ENCODE measurements around the gene RGS9BP.
"Not testable (repeated sequence)": the region's sequence is repeated elsewhere in the genome, so short reads cannot be mapped to it uniquely, and the experiment has no call there.

The RGS9BP gene

GRCh38 chr19:32671883-32672593 is 3.6 kb upstream of the RGS9BP start:
- DNase-seq (ENCODE audit: low read depth in 2 of 2) = no peak

- no peak for DNase-seq (ENCODE audit: low read depth in 2 of 2)
Measured at GRCh38 chr19:32672841-32673240, 2.8 kb upstream of the RGS9BP start.

- DNase-seq (ENCODE audit: low read depth in 2 of 2) = no peak
Measured at GRCh38 chr19:32673573-32673972, 2.1 kb upstream of the RGS9BP start.

DNA sequence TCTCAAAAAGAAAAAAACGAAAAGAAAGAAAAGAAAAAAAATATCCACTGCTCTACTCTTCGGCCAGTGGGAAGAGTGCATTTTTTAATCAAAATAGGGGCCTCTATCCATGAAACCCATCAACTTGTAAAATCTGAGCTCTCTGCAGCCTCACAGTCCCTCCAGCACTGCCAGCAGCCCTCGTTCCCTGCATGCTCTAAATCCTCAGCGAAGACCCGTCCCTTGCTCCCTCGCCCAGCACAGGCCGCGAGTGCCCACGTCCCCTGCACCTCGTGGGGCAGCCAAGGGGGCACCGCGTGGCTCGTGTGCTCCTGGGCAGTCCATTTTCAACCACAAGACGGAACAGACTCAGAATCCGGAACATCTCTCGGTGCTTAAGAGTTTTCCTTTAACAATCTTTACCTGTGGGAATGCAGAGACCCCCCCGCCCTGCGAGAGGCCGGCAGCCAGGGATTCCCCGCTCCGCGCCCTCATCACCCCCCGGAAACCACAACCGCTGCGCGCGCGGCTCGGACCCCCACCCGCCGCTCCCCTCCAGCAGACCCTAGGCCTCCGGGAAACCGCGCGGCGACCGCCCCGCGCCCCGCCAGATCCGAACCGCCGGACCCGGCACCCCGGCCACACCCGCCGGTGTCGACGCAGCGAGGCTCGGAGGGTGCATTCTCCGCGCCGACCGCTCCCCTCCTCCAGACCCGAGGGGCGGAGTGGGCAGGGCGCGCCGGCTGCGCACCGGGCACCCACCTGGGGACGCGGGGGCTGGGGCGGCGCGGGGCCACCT is 1.3 kb upstream of the RGS9BP start:
- no peak for DNase-seq (ENCODE audit: low read depth in 2 of 2)

- DNase-seq (ENCODE audit: low read depth in 2 of 2) = peak; percentile 93 to 96
Measured at GRCh38 chr19:32674931-32675719, 523 bp upstream of the RGS9BP start, which contains the start of gene ANKRD27. ANKRD27 (minus strand) TSS chr19:32675180; CDS start chr19:32659015, 16,165 bp downstream.

DNA sequence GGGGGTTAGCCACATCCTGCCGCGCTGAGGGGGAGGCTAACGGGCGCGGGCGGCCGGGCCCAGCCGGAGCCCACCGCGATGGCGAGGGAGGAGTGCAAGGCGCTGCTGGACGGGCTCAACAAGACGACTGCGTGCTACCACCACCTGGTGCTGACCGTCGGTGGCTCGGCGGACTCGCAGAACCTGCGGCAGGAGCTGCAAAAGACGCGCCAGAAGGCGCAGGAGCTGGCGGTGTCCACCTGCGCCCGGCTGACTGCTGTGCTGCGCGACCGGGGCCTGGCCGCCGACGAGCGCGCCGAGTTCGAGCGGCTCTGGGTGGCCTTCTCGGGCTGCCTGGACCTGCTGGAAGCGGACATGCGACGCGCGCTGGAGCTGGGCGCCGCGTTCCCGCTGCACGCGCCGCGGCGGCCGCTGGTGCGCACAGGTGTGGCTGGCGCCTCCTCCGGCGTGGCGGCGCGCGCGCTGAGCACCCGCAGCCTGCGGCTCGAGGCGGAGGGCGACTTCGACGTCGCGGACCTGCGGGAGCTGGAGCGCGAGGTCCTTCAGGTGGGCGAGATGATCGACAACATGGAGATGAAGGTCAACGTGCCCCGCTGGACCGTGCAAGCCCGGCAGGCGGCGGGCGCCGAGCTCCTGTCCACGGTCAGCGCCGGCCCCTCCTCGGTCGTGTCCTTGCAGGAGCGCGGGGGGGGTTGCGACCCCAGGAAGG is 692 bp downstream of the RGS9BP start:
- no peak for DNase-seq (ENCODE audit: low read depth in 2 of 2)

GRCh38 chr19:32676895-32677359 is 1.3 kb downstream of the RGS9BP start:
- DNase-seq (ENCODE audit: low read depth in 2 of 2) = no peak

GRCh38 chr19:32677657-32678056 is 2.0 kb downstream of the RGS9BP start:
- no peak for DNase-seq (ENCODE audit: low read depth in 2 of 2)

DNA sequence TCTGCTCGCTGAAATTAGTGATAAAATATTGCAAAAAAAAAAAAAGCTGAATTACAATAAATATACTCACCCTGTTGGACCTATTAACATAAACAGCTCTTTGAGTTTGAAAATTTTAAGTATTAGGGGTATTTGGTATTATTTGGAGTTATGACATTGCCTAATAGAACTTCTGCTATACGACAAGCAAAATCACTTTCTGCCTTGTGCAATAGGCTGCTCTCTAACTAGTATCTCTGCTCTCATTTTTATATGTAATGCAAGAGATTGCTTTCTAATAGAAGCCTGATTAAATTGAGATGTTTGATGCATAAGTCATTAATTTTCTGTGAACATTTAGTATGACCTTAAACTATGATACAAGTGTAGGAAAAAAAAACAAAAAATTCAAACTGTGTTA is 5.3 kb downstream of the RGS9BP start:
- no peak for DNase-seq (ENCODE audit: low read depth in 2 of 2)

DNA sequence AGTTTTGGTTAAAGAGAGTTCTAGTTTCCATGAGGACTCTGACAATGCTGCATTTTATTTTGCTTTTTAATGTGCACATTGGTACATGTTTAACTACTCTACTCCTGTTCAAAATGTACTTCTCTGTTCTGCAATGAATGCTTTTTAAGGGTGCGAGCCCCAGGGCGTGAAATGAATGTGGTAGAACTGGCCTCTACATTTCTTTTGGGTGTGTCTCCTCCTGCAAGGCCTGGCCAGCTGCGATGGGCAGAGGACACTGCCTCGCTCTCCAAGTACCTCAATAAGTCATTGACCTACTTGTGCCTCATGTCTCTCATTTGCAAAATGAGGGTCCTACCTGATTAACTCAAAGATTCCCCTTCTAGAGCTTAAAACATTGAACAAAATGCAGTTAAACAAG is 6.7 kb downstream of the RGS9BP start:
- DNase-seq (ENCODE audit: low read depth in 2 of 2) = no peak

- no peak for DNase-seq (ENCODE audit: low read depth in 2 of 2)
Measured at GRCh38 chr19:32686847-32687475, 11.3 kb downstream of the RGS9BP start.

- DNase-seq (ENCODE audit: low read depth in 2 of 2) = no peak
Measured at GRCh38 chr19:32687681-32688080, 12.0 kb downstream of the RGS9BP start.

DNA sequence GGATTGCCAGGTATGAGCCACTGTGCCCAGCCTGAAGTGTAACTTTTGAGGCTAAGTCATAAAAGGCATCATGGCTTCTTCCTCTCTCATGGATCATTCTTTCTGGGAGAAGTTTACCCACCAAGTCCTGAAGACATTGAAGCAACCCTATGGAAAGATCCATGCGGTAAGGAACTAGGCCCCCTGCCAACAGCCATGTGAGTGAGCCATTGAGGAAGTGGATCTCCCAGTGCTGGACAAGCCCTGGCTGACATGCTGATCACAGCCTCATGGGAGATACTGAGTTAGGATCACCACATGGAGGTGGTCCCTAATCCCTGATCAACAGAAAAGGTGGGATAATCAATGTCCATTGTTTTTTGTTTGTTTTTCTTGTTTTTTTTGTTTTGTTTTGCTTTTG is 12.7 kb downstream of the RGS9BP start:
- no peak for DNase-seq (ENCODE audit: low read depth in 2 of 2)

DNA sequence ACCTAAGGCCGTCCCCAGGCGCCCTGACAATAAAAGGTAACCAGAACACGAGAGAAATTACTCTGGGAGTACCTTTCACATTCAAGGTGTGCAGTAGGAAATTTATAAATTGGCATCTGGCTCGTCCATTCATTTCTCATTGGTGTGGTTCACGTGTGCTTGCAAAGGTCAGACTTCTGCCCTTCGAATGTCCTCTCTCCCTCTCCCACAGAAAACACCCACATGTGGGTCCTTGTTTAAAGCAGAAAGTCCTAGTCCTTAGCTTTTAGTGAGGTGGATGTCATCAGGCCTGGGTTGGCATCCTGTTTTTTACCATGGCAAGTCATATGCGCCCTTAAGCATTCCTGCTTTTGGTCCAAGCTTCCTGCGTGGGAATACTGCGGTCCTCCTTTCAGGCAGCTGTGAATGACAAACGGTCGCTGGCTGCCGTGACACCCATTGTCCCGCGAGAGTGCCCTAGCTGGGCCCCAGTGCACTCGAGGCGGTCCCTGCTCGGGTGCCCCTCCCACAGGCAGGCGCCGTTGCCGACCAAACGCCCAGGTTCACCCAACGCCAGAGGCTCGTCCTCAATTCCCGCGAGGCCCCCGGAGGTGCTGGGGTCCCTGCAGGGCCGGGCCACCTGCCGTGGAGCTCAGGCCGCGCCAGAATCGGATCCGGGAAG is 15.8 kb downstream of the RGS9BP start, which contains the start of gene NUDT19:
TSS of gene NUDT19 (plus strand) at position 531 of the 661 bp plus-strand sequence. CDS start 140 bp downstream, outside the sequence.
- peak; percentile 60 to 75 for DNase-seq (ENCODE audit: low read depth in 2 of 2)

GRCh38 chr19:32691952-32692726 is 16.5 kb downstream of the RGS9BP start:
- DNase-seq (ENCODE audit: low read depth in 2 of 2) = peak in 1 of 2 donors; percentile 36

DNA sequence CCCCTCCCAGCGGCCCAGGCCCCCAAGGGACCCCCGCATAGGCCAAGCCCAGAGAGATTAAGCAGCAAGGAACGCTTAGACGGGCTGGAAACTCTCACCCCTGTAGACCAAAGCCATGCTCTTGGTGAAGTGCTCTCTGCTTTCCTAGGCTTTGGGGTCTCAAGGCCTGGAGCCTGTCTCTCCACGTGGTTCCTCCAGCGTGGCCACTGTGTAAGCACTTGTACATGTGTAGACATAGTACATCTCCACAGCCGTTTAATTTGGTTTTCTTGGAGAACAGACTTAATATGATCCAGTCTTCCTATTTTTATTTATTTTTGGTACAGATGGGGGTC is 17.0 kb downstream of the RGS9BP start:
- no peak for DNase-seq (ENCODE audit: low read depth in 2 of 2)

- peak in 1 of 2 donors; percentile 16 for DNase-seq (ENCODE audit: low read depth in 2 of 2)
Measured at GRCh38 chr19:32693151-32694108, 17.8 kb downstream of the RGS9BP start.

DNA sequence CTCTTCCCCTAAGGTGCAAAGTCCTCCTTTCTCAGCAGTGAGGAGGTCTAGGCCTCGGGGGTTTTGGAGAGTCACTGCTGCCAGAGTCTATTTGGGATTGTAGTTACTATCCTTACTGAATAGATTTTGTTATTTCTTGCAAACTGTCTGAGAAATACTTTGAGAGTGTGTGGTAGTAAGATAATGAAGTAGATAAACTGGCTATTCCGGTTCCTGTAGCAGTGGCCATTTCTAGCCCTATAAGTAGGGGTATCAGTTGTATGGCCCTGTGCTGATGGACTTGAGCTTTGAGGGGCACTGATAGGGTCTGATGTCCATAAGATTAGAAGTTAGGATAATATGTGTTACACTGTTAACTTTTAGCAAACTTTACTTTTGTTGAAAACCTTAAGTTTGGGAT is 18.7 kb downstream of the RGS9BP start:
- DNase-seq (ENCODE audit: low read depth in 2 of 2) = not testable (repeated sequence)

DNA sequence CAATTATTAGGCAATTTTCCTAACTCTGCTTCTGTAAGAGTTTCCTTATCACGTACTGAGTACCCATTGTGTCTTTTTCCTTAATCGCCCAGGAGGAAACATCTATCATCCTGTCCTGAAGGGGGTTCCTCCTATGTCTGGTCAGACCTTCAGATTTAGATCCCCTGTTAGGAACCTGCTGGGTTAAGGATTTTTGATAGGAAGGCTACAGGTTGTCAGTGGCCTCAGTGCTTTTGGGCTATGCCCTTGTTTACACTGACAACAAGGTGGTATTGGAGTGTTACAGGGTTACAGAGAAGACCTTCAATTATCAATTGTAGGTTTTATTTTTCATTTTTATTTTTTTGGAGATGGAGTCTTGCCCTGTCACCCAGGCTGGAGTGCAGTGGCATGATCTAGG is 19.2 kb downstream of the RGS9BP start:
- DNase-seq (ENCODE audit: low read depth in 2 of 2) = not testable (repeated sequence)

All from stimulated activated CD8-positive, alpha-beta memory T cell treated with anti-CD3 and anti-CD28 coated beads, Interleukin-7, amount 100 ng/mL, for 4 hours (primary cell).